ENCODE results near the gene ETDB. TPM values are rescaled to one million over a fixed set of nuclear protein-coding genes. Genes with fewer than 3 reads are reported as not detected.
"Not testable (repeated sequence)": the region's sequence is repeated elsewhere in the genome, so short reads cannot be mapped to it uniquely, and the experiment has no call there.

ETDB gene
- under 1 TPM in 1 of 4 donors, not detected in 3; 0.25 TPM for polyA plus RNA-seq (ENCODE audit: insufficient read length in 4 of 4)

DNA sequence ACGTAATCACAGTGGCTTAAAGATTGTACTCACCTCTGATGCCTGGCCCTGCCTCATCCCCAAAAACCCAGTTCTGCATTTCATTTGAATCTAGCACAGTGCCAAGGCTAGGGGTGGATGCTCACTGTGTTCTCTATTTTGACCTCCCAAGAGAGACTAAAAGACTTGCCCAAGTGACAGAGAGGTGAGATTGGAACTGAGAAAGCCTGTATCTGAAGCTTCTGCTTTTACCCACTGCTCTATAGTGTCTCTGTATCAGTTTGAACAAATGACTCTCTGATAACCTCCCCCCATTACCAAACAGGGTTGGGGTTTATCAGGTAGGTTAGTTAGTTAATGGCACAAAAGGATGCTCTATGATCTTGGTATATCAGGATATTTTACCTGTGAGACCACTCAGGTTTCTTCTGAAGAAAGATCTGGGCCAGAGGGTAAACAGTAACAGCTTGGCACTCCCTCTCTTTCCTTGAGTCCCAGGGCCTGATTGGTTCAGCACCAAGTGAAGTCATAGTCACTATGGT, at the start of gene ETDB:
ETDB (minus strand) TSS at position 471 of the 521 bp plus-strand sequence. CDS start 1,265 bp downstream, outside the sequence.
- not testable (repeated sequence) for DNase-seq (ENCODE audit: low read depth in 4 of 4, low spot score in 2 of 4)

DNA sequence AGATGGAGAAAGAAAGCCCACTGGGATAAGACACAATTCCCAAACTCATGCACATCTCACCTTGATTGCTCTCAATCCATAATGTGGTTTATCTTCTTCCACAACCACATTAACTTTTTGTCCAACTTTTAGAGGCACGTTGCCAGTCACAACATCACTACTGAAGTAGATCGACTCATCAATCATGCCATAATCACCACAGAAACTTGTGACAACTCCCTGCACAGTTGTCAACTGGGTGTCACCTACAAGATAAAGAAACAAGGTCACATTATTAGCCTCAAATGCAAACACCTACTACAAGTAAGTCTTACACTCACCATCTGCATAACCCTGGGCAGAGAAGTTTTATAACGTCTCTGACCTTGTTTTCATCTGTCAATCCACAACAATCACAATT, 49.2 kb upstream of the ETDB start:
- DNase-seq (ENCODE audit: low read depth in 4 of 4, low spot score in 2 of 4) = not testable (repeated sequence)

DNA sequence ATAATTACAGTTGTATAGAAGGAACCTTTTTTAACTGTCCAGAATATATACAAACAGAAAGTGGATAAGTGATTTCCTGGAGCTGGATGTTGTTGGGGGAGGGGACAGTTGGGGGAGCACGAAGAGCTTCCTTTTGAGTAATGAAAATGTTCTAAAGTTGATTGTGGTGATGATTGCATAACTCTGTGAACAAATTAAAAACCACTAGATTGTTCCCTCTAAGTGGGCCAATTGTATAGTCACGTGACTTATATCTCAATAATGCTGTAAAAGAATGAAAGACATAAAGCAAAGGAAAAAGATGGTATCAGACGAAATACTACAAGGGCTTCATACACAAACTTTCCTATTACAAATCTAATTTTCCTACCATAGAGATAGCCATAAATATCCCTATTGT, 48.2 kb upstream of the ETDB start:
- DNase-seq (ENCODE audit: low read depth in 4 of 4, low spot score in 2 of 4) = no peak

DNA sequence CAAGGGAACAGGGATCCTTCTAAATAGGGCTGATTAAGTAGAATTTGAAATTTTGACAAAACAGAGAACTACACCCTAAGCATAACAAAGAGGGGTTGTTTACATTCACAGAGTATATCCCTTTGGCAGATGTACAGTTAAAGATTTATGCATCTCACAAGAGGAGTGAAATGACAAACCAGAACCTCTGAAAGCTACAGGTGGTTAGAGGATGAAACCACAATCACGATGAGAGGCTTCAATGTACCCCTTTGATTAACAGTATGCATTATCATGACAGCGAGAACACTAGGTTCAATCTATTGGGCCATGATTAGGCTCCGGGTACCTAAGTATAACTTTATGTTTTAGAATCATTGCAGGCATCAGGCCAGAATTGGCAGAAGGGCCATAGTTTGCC, 34.4 kb upstream of the ETDB start:
- not testable (repeated sequence) for DNase-seq (ENCODE audit: low read depth in 4 of 4, low spot score in 2 of 4)

DNA sequence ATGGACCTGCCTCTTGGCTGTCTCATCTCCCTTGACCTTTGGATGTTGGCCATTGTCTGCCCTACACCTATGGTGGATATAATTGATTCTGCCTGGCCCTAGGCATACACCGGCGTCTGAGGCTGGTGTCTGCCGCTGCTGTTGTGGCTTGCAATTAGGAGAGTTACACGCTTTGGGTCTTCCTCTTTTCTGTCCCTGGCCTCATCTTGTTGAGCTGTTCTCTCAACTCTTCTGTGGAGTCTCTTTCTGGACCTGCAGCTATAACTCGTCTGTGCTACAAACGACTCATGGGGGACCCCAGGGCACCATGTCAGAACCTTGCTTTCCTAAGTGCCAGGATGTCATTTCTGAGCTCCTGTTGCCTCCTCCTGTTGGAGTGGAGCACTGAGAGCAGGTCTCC, 5.8 kb upstream of the ETDB start:
- not testable (repeated sequence) for DNase-seq (ENCODE audit: low read depth in 4 of 4, low spot score in 2 of 4)

DNA sequence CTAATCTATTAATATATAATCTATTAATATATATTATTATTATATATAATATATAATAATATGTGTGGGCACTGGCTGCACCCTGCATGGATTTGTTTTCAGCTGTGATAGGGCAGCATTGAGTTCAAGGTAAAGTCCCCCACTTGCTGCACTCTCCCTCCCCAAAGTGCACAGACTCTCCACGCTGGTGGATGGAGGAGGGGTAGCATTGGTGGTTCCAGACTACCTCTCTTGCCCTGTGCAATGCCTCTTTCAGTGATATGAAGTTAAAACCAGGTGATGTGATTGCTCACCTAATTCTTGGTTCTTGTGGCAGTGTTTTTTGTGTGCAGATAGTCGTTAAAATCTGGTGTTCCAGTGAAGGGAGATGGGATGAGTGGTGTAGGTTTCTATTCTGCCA, 4.3 kb downstream of the ETDB start:
- not testable (repeated sequence) for DNase-seq (ENCODE audit: low read depth in 4 of 4, low spot score in 2 of 4)

DNA sequence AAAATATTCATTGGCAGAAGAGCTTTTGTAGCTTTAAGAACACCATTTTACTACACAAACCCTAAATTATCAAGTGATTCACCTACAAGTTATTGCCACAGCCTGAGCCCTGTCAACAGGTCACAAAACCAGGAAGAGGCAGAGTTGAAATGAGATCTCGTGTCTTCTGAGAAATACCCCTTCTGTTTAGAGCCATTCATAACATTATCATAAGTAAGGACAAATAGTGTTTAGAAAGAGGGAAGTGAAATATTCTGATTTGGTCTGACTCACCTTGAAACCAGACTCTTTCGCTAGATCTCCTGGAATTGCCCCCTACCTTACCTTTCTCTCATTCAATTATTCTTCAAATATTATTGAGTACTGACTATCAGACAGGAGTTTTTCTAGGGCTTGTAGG, 5.9 kb downstream of the ETDB start:
- DNase-seq (ENCODE audit: low read depth in 4 of 4, low spot score in 2 of 4) = no peak

DNA sequence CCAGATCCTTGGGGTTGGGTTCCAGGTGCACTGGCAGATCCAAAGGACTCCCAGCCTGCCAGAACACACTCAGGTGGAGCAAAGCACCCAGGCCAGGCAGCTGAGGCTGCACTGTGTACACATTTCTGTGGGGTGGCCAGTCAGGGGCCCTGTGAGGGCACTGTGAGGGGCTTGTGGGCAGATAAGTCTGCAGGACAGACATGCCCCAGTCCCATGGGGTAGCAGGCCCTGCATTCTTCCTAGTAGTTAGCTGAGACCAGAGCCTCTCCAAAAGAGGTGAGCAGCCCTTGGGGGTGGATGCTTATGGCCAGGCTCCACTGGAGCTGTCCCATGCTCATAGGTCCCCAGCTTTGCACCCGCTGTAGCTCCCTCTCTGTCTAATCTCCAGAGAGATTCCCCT, 7.6 kb downstream of the ETDB start:
- no peak for DNase-seq (ENCODE audit: low read depth in 4 of 4, low spot score in 2 of 4)

DNA sequence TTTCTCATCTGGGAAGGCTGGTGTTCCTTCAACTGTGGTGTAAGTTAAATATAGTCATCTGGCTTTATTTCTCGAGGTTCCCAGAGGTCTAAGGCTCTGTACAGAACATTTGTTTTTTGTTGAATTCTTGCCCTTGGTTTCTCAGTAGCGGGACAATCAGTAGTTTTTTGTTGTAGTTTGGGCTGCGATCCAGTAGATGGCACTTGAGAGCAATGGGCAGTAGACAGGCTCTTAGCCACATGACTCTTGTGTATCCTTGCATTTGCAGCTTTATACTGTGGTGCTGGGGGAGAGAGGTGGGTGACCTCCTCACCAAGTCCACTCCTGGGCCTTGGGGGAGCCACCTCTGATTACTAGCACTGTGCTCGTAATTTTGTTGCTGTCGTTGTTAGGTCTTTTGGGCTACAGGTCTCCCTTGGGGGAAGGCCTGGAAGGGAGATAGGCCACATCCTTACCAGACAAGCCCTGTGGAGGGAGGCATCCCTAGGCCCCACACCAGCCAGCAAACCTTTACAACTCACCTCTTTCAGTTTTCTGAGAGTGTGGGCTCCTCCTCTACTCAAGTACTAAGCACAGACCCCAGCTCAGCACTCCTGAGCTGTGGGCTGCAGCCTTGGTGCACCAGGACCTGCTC, 8.1 kb downstream of the ETDB start:
- DNase-seq (ENCODE audit: low read depth in 4 of 4, low spot score in 2 of 4) = no peak

DNA sequence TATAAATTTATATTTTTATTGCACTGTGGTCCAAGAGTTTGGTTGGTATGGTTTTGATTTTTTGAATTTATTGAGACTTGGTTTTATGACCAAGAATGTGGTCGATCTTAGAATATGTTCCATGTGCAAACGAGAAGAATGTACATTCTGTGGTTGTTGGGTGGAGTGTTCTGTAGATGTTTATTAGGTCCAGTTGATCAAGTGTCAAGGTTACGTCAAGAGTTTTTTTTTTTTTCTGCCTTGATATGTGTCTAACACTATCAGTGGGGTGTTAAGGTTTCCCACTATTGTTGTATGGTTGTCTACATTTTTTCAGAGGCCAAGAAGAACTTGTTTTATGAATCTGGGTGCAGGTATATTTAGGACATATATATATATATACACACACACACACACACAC, 10.8 kb downstream of the ETDB start:
- no peak for DNase-seq (ENCODE audit: low read depth in 4 of 4, low spot score in 2 of 4)

DNA sequence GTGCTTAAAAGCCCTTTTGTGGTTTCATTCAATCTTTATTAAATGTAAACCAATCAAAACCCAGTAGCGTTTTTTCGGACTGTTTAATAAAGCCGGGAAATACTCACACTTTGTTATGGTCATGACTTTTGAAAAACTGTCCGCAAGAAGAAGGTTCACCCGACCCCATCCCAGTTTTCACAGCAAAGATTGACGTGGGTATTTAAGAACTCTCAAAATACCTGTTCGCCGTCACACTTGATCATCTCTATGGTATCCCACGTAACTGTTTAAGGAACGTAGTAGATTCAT, 20.9 kb downstream of the ETDB start:
- DNase-seq (ENCODE audit: low read depth in 4 of 4, low spot score in 2 of 4) = no peak

DNA sequence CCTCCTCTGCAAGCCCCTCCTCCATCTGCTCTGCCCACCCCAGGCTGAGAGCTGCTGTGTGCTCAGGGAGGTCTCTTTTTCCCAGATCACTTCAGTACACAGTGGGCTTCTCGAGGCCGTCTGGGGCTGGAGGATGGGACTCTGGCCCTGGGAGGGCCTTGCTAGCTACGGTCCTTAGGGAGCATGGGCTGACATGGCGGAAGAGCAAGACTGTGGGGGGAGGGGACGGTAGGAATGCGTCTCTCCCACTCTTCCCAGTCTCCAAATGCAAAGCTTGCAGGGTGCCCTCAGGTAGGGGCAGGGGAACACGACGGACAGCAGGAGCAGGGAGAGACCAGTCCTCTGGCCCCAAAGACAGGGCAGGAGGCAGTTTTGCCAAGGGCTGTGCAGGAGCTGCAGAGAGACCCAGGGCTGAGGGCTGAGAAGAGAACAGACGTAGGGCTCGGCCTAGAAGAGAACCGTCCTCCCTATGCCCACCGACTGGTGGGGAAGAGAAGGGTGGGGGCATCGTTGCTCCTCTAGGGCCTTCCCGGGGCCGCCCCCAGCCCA, 23.1 kb downstream of the ETDB start:
- DNase-seq (ENCODE audit: low read depth in 4 of 4, low spot score in 2 of 4) = not testable (repeated sequence)

DNA sequence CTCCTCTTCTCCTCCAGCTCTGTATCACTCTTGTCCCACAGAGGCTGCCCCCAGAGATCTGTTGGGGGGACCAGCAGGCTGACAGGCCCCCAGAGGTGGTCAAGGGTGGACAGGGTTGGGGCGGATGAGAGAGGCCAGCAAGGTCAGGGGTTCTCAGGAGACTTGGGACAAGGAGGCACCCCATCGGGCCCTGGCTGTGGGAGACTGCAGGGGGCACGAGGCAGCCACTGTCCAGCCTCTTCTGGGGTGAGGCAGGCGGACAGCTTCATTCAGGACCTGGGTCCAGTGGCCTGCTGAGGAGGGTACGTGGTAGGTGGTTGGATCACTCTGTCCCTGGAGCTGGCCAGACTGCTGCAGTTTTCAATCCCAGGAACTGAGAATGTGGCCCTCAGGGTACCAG, 24.6 kb downstream of the ETDB start:
- DNase-seq (ENCODE audit: low read depth in 4 of 4, low spot score in 2 of 4) = no peak

DNA sequence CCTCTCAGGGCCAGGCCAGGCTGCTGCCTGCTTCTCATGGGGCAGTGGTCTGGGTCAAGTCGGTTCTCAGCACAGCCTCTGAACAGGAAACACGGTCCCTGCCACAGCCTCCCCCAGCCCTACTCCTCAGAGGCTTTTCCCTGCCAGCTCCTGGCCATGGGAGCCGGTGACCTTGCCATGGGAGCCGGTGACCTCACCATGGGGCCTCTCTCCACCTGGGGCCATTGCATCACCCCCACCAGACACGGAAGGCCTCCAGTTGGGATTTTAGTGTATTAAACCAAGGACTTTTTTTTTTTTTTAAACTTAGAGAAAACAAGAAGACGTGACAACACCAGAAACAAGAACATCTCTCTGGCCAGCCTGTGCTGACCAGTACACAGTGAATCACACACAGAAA, 25.6 kb downstream of the ETDB start:
- DNase-seq (ENCODE audit: low read depth in 4 of 4, low spot score in 2 of 4) = no peak

DNA sequence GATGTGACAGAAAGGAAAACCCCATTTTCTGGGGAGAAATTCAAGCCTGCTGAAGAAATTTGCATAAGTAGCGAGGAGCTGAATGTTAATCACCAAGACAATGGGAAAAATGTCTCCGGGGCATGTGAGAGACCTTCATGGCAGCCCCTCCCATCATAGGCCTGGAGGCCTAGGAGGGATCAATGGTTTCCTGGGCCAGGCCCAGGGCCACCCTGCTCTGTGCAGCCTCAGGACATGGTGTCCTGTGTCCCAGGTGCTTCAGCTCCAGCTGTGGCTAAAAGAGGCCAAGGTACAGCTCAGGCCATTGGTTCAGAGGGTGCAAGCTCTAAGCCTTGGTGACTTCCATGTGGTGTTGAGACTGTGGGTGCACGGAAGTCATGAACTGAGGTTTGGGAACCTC, 31.2 kb downstream of the ETDB start:
- DNase-seq (ENCODE audit: low read depth in 4 of 4, low spot score in 2 of 4) = no peak

DNA sequence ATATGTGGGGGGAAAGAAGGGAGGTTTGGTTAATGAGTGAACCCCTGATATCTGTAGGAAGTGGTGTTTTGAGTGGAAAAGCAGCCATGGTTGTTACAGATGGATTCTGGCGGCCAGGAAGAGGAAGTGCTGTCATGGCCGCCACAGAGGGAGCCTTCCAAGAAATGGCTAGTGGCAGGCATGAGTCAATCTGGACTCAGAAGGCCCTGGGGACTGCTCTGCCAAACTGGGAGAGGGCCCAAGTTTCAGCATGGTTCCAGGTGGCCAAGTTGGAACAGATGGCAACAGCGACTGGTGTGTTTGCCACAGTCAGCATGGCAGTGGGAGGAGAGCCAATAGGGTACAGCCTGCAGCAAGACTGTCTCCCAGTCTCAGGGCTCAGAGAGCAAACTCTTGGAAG, 32.5 kb downstream of the ETDB start:
- no peak for DNase-seq (ENCODE audit: low read depth in 4 of 4, low spot score in 2 of 4)

DNA sequence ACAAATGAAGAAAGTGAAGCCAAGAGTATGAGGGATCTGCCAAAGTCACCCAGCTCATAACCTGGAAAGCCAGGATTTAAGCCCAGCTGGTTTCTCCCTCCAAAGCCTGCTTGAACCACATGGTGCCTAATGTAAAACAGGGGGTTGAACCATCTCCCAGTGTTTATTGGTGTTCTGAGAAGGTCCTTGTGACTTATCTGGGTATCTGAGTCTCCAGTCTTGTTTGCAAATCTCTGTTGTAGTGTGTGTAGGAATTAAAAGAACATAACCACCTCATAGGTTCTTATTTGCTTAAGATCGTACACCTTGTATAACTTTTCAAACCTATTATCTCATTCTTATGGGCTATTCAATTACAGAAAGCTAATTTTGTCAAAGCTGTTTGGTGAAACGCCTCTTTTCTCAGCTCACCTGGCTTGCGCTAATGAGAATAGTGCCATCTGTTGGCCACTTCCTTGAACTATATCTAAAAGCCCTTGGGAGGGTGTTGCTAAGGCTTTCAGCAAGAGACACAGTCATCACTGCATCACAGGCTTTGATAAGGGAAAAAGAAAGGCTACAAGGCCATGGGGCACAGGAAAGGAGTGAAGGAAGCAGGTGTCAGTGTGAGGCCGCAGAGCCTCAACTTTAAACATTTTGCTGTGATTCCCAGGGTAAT, 34.0 kb downstream of the ETDB start:
- no peak for DNase-seq (ENCODE audit: low read depth in 4 of 4, low spot score in 2 of 4)

DNA sequence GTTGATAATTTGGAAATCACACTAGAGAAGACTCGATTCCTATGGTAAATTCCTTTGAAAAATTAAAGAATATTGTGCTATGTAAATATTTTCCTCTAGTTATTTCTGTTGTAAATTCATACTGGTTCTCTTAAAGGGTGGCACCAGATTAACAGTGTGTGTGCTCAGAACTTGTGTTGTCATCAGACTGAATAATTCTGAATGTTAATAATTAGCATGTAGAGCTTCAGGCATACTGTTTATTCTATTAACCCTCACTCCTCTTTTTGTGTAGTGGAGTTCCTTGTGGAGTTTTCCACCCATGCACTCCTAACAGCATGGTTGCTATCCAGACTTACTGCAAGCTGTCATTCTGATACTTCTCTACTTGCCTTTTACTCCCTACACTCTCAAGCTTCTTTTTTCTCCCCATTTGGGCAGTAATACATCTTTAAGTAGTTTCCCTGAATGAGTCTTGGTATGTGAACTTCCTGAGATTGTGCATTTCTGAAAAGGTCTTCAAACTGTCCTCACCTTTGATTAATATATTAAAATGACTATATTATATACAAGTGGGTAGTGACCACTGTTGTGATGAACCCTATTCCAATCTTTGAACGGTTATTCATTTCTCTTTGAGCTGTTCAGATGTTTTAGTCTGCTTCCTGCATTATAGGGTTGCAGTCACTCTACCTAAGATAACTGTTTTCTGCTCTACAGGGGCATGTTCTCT, 38.5 kb downstream of the ETDB start:
- no peak for DNase-seq (ENCODE audit: low read depth in 4 of 4, low spot score in 2 of 4)
